ENCODE results near the gene SLC2A11. TPM values are rescaled to one million over a fixed set of nuclear protein-coding genes. Genes with fewer than 3 reads are reported as not detected.

SLC2A11 gene, protein sequence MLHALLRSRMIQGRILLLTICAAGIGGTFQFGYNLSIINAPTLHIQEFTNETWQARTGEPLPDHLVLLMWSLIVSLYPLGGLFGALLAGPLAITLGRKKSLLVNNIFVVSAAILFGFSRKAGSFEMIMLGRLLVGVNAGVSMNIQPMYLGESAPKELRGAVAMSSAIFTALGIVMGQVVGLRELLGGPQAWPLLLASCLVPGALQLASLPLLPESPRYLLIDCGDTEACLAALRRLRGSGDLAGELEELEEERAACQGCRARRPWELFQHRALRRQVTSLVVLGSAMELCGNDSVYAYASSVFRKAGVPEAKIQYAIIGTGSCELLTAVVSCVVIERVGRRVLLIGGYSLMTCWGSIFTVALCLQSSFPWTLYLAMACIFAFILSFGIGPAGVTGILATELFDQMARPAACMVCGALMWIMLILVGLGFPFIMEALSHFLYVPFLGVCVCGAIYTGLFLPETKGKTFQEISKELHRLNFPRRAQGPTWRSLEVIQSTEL
- 2.9 and 4.2 TPM in 2 replicates for total RNA-seq

DNA sequence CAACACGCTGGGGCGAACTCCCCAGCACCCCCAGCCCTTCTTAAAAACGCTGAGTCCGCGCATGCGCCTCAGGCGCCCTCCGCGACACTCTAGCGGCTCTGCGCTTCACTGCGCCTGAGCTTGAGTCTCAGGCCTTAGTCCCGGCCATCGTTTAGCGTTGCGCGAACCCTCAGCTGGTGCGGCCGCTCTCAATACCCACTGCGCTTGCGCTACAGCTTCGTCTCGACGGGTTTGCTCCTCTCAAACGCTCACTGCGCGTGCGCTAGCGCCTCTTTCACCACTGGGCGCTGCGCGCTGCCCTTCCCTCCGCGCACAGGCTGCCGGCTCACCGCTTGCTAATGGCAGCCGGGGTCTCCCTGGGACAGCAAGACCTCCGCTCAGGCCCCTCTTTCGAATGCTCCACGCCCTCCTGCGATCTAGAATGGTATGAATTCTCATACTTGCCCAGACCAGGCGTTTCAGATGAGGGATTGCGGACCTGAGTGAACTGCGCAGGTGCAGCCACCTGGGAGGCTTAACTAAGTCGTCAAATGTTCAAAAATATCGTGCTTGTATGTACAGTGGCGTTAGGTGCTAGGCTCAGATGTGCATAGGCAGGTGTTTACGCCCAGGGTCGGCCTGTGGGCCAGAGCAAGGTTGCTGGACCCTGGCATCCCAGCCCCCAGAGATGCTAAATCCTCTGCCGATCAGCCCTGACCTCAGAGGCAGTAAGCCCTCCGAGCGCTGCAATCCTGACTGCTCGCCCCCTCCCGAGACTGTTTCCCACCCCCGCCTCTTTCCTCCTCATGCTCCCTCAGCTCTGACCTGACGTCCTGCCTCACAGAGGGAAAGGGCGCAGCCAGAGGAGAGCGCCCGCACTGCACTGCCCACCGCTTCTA is at the start of gene SLC2A11:
TSS of gene SLC2A11 (plus strand) at position 270 of the 878 bp plus-strand sequence. CDS start at position 395, 125 bp downstream.

DNA sequence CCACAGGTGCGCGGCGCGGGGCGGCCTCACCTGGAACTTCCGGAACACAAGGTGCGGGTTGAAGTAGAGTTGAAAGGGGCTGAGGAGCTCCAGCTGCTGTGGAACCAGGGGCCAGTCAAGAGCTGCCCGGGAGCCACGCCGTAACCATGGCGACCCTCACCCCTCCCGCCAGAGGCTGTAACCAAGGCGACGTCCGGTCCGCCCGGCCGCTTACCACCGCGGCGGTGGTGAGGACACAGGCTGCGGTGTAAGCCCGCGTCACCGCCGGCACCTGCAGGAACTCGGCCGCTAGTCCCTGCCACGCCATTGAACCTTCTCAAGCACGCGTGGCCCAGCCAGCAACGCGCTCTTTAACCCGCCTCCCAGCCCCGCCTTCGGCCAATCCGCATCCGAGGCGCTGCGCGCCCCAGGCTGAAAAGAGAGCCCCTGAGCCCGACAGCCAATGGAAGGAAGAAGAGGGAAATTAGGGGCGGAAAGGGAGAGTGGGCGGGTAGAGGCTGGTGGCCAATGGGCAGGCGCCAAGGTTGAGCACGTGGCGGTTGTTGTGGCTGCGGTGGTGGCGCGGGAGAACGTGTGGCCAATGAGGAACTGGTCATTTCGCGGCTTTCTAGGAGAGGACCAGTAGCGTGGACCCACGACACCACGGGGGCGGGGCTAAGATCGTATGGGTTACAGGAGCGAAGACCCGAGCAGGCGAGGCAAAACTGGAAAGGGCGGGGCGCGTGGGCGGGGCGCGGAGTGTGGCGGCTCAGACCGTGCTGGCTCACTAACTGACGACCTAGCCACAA is 18.8 kb upstream of the SLC2A11 start, which contains the start of gene DERL3:
TSS of gene DERL3 (minus strand) at position 326 of the 788 bp plus-strand sequence. CDS start at position 307, 19 bp downstream.

DNA sequence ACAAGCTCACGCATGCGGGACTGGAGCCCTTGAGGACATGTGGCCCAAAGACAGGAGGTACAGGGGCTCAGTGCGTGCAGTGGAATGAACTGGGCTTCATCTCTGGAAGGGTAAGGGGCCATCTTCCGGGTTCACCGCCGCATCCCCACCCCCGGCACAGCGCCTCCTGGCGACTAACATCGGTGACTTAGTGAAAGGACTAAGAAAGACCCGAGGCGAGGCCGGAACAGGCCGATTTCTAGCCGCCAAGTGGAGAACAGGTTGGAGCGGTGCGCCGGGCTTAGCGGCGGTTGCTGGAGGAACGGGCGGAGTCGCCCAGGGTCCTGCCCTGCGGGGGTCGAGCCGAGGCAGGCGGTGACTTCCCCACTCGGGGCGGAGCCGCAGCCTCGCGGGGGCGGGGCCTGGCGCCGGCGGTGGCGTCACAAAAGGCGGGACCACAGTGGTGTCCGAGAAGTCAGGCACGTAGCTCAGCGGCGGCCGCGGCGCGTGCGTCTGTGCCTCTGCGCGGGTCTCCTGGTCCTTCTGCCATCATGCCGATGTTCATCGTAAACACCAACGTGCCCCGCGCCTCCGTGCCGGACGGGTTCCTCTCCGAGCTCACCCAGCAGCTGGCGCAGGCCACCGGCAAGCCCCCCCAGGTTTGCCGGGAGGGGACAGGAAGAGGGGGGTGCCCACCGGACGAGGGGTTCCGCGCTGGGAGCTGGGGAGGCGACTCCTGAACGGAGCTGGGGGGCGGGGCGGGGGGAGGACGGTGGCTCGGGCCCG is 36.5 kb downstream of the SLC2A11 start, which contains the start of gene MIF:
TSS of gene MIF (plus strand) at position 439 of the 765 bp plus-strand sequence. CDS start at position 531, 92 bp downstream.

Other genes starting within 250 kb of the SLC2A11 start
- 0.09 TPM in 1 of 2 replicates, not detected in the other for gene DRICH1, start 225.6 kb upstream of the SLC2A11 start, total RNA-seq
- gene RGL4, start 166.9 kb upstream of the SLC2A11 start, total RNA-seq = not detected in 2 replicates
- 3.2 and 3.9 TPM in 2 replicates for gene ZNF70, start 106.8 kb upstream of the SLC2A11 start, total RNA-seq
- not detected in 2 replicates for gene VPREB3, start 103.5 kb upstream of the SLC2A11 start, total RNA-seq
- 0.77 and 1.1 TPM in 2 replicates for gene C22orf15, start 94.9 kb upstream of the SLC2A11 start, total RNA-seq
- gene CHCHD10, start 89.9 kb upstream of the SLC2A11 start, total RNA-seq = 0.85 and 10.6 TPM in 2 replicates
- gene MMP11, start 85.0 kb upstream of the SLC2A11 start, total RNA-seq = 9.6 and 12.3 TPM in 2 replicates
- gene SMARCB1, start 70.9 kb upstream of the SLC2A11 start, total RNA-seq = 63.8 and 737 TPM in 2 replicates
- under 0.01 TPM in 1 of 2 replicates, not detected in the other for gene DERL3, start 18.9 kb upstream of the SLC2A11 start, total RNA-seq
- gene MIF, start 36.5 kb downstream of the SLC2A11 start, total RNA-seq = 775 and 1,022 TPM in 2 replicates
- gene GSTT2B, start 103.3 kb downstream of the SLC2A11 start, total RNA-seq = 13.5 and 16.9 TPM in 2 replicates
- gene DDTL, start 109.0 kb downstream of the SLC2A11 start, total RNA-seq = 1.0 and 1.2 TPM in 2 replicates
- gene DDT, start 116.6 kb downstream of the SLC2A11 start, total RNA-seq = 121 and 166 TPM in 2 replicates
- 2.1 and 2.3 TPM in 2 replicates for gene GSTT2, start 122.3 kb downstream of the SLC2A11 start, total RNA-seq
- gene GSTT4, start 147.6 kb downstream of the SLC2A11 start, total RNA-seq = not detected in 2 replicates
- gene CABIN1, start 153.4 kb downstream of the SLC2A11 start, total RNA-seq = 17.8 and 21.2 TPM in 2 replicates